GM18861 (cell line): ENCODE measurements around the gene IQCF6.
"Not testable (repeated sequence)": the region's sequence is repeated elsewhere in the genome, so short reads cannot be mapped to it uniquely, and the experiment has no call there.

Experiments used
- ATAC-seq: cut with Tn5 transposase; IDR thresholded peaks from one replicate; pipeline ENCODE4 v1.9.1; 2021; ENCODE audit not compliant: unreplicated experiment

The IQCF6 gene

GRCh38 chr3:51779137-51779536 is at the start of gene IQCF6:
Gene IQCF6, minus strand, starts transcription at chr3:51779237. Its CDS starts 13 bp downstream, at chr3:51779224.
- no peak for ATAC-seq

DNA sequence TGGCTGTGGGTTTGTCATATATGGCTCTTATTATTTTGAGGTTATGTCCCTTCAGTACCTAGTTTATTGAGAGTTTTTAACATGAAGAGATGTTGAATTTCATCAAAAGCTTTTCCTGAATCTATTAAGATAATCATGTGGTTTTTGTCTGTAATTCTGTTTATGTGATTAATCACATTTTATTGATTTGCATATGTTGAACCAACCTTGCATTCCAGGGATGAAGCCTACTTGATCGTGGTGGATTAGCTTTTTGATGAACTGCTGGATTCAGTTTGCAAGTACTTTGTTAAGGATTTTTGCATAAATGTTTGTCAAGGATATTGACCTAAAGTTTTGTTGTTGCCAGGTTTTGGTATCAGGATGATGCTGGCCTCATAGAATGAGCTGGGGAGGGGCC is 49.3 kb upstream of the IQCF6 start:
- no peak for ATAC-seq

- ATAC-seq, result no peak
Observed at GRCh38 chr3:51819709-51820406, 40.8 kb upstream of the IQCF6 start.

DNA sequence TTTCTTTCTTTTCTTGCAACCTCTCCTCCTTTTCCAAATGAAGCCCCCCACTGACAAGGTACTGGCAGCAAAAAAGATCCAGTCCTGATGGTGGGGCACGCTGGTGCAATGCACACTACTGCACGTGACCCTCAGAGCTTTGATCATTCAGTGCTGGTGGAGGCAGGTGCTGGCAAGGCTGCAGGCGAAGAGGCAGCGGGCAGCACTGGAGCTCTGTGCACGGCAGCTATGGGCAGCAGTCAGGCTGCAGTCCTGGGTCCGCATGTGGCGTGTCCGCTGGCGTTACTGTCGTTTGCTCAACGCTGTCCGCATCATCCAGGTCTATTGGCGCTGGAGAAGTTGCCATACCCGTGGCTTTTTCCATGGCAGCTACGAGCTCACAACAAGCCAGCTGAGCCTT is 40.1 kb upstream of the IQCF6 start:
- ATAC-seq, result no peak

GRCh38 chr3:51817375-51817774 is 38.3 kb upstream of the IQCF6 start:
- no peak for ATAC-seq

DNA sequence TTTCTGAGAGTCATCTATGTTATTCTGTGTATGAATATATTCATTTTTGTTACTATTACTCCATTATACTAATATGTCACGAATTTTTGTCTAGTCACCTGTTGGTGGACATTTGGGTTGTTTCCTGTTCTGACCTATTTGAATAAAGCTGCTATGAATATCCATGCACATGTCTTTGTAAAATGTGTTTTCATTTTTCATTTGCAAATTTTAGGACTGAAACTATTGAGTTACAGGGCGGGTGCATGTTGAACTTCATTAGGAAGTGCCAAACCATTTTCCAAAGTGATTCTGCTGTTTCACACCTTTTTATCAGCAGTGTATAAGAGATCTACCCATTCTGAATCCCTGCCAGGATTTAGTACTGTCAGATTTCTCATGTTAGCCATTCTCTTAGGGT is 37.7 kb upstream of the IQCF6 start:
- ATAC-seq, result no peak

DNA sequence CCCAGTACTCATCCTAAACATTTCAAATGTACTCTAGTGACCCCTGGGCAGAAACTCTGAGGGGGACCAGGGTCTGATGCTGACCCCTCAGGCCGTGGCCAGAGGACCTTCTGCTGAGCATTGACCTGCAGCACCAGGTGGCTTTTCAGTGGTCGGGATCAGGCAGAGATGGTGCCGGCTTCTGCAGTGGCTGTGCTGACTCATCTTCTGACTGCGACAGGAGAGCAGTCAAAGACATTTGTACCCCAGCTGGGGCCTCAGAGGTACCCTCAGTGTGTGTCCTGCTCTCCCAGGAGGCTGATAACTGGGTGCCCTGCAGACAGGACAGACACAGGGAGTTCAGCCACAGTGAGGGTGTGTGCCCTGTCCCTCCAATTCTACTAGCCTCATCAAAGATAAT is 36.6 kb upstream of the IQCF6 start:
- ATAC-seq, result no peak

DNA sequence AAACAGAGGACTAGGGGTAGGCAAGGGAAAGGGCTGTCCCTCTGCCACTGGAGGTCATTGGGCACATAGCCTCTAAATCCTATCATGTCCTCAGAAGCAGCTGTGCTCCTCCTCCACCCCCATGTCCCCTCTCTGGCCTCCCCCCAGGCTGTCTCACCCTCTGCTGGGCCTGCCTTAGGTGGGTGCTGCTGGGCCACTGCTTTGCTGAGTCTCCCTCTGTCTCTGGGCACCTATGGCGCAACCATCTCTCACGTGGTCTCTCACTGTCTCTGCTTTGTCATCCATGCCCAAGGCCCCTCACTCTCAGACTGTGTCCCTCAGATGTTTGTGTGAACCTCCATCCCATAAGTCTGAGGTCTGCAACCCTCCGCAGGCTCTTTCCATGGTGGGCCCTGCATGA is 35.0 kb upstream of the IQCF6 start:
- no peak for ATAC-seq

DNA sequence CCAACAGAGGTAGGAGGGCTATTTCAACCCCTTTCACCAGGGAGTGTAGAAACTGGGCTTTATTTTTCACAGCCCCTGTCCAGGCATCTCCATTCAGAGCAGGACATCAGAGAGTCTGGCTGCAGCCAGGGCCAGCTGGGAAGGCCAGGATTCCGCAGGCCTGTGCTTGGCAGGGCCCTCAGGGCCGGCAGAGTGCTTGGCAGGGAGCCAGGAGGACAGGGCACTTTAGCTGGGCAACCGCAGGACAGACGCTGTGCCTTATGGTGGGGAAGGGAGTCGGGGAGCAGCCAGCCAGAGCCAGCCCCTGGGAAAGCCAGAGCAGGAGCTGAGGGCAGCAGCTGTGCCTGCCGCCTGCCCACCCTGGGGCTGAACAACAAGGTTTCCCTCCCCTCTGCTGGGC is 34.5 kb upstream of the IQCF6 start:
- ATAC-seq, result no peak

DNA sequence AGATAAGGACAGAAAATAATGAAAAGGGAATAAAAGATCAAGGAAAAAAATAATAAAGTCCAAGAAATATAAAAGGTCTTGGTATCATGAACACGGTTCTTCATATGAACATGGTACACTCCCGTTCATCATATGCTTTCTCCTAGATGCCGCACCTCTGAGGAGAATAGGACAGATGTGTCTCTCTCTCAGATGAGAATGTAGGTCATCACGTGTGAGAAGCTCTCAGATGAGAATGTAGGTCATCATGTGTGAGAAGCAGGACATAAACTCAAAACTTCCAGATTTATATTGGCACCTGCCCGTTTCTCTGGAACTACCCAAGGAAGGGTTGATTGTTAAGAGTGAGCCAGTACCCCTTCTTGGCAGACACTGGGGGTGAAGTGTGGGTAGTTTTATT is 29.9 kb upstream of the IQCF6 start:
- ATAC-seq, result no peak

DNA sequence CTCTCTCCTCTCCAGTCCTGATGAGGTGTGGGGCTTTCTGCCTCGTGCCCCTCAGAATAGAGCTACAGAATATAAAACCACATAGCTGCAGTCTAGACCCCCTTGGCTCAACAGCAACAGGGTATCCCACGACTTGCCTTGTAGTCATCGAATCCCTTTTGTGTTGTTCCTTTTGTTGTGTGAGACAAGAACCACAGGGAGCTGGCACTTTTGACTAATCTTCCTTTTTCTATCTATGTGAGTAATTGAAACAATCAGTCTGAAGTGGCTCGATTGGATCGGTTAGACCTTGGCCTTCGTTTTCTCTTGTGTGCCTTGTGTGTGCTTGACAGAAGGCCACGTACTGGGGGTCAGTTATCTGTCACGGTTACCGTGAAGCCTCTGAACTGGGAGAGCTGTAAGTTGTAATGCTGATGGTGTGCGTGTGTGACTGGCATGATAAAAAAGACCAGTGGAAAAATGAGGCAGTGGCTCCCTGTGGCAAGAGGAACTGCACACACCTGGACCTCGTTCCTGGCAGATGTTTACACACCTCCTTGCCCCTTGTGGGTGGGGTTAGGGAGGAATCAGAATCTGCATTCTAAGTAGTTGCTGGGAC is 23.2 kb upstream of the IQCF6 start:
- no peak for ATAC-seq

DNA sequence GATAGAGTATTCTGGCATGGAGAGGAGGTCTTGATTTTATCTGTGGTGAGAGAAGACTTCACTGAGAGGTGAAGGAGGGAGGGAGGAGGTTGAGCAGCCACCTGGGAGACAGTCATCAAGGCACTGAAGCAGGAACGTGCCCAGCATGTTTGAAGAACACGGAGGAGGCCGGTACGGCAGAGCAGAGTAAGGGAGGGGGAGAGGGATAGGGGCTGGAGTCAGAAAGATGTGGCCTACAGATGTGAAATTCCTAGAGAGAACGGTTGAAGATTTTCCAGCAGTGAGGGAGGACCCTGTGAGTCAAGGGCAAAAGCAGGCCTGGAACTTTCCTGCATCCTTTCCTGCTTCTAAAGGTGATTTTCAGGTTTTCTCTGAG is 21.7 kb upstream of the IQCF6 start:
- ATAC-seq, result no peak

DNA sequence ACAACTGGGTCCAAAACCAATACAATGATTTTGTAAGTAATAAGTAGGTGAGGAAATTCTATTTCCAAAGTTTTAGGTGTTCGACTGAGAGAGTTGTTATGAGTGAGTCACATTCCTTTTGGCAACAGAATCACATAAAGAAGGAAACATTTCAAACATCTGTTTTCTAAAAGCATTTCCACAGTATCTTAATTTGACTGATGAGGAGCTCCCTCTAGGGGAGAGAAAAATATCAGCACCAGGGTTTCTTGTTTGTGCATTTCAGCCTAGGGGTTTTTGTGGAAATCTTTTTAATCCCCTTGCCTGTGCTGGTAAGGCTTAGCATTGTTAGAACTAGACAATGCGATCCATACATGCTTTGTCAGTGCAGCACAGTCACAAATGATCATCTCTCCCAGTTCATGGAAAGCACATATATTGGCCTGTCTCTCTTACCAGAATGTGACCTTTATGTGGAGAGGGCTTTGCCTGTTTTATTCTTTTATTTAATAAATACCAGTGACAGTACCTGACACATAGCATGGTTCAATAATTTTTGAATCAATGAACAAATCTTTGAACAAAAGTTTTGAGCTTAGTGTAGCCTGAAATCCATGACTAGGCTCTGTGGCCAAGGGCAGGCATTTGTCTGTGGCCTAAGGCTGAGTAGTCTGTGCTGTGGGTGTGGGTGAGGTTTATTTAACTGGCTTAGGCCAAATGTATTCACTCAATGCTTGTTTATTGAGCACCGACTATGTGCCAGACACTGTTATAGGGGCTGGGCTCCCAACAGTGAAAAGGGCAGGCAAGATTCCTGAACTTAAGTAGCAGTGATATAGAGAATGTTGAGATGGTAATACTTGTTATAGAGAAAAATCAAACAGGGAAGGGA is 21.1 kb upstream of the IQCF6 start:
- no peak for ATAC-seq

GRCh38 chr3:51798411-51798963 is 19.4 kb upstream of the IQCF6 start:
- ATAC-seq, result no peak

DNA sequence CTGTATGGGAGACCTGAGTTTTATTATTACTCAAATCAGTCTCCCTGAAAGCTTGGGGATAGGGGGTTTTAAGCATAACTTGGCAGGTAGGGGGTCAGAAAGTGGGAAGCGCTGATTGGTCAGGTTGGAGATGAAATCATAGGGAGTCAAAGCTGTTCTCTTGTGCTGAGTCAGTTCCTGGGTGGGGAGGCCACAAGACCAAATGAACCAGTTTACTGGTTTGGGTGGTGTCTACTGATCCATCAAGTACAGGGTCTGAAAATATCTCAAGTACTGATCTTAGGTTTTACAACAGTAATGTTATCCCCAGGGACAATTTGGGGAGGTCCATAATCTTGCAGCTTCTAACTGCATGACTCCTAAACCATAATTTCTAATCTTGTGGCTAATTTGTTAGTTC is 17.8 kb upstream of the IQCF6 start:
- ATAC-seq, result no peak

- no peak for ATAC-seq
Observed at GRCh38 chr3:51794206-51794605, 15.2 kb upstream of the IQCF6 start.

GRCh38 chr3:51792206-51792605 is 13.2 kb upstream of the IQCF6 start:
- no peak for ATAC-seq

- no peak for ATAC-seq
Observed at GRCh38 chr3:51789437-51789836, 10.4 kb upstream of the IQCF6 start.

- ATAC-seq, result not testable (repeated sequence)
Observed at GRCh38 chr3:51787576-51787975, 8.5 kb upstream of the IQCF6 start.

- no peak for ATAC-seq
Observed at GRCh38 chr3:51786267-51786666, 7.2 kb upstream of the IQCF6 start.

DNA sequence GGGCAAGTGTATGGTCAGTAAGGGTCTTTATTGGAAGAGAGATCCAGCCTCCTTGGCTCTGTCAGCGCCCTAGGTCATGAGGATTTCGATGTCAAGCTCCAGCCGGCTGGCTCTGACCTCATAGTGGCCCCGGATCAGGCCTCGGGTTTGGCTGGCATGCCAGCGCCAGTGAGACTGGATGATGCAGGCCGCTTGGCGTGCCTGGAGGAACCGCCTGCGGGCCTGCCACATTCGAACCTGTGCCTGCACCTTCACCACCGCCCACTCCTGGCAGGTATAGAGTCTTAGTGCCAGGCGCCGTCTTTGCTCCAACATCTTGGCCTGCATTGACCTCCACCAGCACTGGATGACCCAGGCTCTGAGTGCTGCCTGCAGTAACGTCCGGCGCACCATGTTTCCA is 483 bp downstream of the IQCF6 start:
- ATAC-seq, result no peak

DNA sequence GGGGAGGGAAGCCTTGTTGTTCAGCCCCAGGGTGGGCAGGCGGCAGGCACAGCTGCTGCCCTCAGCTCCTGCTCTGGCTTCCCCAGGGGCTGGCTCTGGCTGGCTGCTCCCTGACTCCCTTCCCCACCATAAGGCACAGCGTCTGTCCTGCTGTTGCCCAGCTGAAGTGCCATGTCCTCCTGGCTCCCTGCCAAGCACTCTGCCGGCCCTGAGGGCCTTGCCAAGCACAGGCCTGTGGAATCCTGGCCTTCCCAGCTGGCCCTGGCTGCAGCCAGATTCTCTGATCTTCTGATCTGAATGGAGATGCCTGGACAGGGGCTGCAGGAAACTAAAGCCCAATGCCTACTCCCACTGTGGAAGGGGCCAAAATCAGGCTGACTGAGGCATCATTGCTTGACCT is 1.1 kb downstream of the IQCF6 start:
- no peak for ATAC-seq
